Suppressor macrophage (primary cell): Measurements from ENCODE around the gene CERS4.
"Not testable (repeated sequence)": the region's sequence is repeated elsewhere in the genome, so short reads cannot be mapped to it uniquely, and the experiment has no call there.

ENCODE experiments used
- DNase-seq, 4 experiments: peaks; one replicate each; pipeline ENCODE4 v3.0.0-alpha.2; 2020 to 2022

CERS4 gene

DNA sequence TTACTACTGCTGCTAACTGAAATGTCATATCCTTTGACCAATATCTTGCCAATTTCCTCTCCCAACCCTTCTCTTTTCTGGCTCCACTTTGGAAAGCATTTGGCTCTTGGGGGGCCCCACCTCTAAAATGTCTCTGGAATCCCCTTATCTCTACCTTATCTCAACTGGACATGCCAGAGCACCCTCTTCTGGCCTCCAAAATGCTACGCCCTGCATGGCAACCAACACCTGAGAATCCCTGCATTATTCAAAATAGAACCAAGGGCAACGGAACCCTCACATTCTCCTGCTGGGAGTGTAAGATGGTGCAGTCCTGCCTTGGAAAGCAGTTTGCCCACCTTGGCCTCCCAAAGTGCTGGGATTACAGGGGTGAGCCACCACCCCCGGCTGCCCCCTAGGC lies 35.3 kb downstream of the CERS4 start:
- no peak for DNase-seq

DNA sequence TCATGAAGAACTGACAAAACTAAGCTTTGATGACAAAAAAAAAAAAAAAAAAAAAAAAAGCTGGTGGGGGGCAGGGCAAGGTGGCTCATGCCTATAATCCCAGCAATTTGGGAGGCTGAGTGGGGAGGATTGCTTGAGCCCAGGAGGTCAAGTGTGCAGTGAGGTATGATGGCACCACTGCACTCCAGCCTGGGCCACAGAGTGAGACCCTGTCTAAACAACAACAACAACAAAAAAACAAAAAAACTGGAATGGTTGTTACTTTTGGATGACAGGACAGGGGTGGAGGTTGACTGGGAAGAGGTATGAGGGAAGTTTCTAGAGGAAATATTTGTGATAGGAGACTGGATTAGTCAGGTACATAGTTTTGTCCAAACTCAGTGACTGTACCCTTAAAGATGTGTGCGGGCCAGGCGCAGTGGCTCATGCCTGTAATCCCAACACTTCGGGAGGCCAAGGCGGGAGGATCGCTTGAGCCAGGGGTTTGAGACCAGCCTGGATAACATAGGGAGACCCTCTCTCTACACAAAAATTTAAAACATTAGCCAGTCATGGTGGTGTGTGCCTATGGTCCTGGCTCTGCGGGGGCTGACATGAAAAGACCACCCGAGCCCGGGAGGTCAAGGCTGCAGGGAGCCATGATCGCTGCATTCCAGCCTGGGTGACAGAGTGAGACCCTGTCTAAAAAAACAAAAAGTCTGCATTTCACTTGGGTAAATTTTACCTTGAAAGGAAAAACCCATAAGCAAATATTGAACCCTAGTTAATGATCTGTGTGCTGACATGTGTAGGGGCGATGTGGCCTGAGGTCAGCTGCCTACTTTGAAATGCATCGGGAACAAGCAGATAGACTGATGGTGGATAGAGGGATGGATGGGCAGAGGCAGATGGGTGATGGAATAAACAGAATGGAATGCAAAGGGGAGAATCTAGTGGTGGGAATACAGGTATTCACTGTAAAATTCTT lies 37.0 kb downstream of the CERS4 start:
- DNase-seq: no peak

DNA sequence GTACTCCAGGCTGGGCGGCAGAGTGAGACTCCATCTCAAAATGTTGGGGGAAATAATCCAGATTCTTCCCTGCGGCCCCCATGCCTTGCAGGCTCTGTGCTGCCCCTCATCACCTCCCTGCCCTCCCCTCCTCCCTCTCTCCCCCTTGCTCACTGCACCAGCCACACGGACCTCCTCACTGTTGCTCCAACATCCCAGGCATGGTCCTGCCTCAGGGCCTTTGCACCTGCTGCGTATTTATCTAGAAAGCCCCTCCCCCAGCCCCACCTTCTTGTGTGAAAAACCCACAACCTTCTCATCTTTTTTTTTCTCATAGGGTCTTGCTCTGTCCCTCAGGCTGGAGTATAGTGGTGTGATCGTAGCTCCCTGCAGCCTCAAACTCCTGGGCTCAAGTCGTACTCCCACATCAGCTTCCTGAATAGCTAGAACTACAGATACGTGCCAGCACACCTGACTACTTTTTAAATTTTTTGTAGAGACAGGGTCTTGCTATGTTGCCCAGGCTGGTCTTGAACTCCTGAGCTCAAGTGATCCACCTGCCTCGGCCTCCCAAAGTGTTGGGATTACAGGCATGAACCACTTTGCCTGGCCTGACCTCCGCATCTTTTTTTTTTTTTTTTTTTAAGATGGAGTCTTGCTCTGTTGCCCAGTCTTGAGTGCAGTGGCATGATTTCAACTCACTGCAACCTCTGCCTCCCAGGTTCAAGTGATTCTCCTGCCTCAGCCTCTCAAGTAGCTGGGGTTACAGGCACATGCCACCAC lies 38.1 kb downstream of the CERS4 start:
- not testable (repeated sequence) for DNase-seq

DNA sequence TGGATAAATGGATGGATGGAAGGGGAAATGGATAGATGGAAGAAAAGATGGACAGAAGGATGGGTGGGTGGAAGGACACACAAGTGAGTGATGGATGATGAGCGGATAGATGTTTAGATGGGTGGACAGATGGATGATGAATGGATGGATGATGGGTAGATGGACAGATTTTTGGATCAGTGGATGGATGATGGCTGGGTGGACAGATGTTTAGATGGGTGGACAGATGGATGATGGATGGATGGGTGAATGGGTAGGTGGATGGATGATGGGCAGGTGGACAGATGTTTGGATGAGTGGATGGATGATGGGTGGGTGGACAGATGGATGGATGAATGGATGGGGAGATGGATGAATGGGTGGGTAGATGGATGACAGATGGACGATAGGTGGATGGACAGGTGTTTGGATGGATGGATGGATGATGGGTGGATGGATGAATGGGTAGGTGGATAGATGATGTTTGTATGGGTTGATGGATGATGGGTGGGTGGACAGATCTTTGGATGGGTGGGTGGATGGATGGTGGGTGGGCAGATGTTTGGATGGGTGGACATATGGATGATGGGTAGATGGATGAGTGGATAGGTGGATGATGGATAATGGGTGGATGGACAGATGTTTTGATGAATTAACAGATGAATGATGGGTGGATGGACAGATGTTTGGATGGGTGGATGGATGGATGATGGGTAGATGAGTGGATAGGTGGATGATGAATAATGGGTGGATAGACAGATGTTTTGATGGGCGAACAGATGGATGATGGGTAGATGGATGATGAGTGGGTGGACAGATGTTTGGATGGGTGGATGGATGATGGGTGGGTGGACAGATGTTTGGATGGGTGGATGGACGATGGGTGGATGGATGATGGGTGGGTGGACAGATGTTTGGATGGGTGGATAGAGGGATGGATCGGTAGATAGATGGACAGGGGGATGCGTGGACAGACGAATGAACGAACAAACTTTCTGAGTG lies 39.5 kb downstream of the CERS4 start:
- DNase-seq: no peak

- no peak for DNase-seq
Observed at GRCh38 chr19:8250596-8250995, 41.4 kb downstream of the CERS4 start.

DNA sequence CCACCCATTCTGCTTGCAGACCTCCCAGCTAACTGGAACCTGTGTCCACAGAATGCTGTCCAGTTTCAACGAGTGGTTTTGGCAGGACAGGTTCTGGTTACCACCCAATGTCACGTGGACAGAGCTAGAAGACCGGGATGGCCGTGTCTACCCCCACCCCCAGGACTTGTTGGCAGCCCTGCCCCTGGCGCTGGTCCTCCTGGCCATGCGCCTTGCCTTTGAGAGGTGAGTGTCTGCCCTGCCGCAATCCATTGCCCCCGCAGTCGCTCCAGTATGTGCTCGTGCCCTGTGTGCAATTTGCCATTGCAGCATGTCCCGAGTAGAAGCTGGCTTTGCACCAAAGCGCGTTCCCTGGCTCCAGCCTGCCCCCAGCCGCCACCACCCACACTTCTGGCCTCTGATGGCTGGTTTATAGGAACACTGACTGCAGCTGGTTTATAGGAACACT lies 41.9 kb downstream of the CERS4 start:
- DNase-seq: no peak

- peak; percentile 83 to 91 (median 90) for DNase-seq
Observed at GRCh38 chr19:8252922-8253589, 43.9 kb downstream of the CERS4 start.

- DNase-seq: no peak
Observed at GRCh38 chr19:8253678-8254077, 44.5 kb downstream of the CERS4 start.

DNA sequence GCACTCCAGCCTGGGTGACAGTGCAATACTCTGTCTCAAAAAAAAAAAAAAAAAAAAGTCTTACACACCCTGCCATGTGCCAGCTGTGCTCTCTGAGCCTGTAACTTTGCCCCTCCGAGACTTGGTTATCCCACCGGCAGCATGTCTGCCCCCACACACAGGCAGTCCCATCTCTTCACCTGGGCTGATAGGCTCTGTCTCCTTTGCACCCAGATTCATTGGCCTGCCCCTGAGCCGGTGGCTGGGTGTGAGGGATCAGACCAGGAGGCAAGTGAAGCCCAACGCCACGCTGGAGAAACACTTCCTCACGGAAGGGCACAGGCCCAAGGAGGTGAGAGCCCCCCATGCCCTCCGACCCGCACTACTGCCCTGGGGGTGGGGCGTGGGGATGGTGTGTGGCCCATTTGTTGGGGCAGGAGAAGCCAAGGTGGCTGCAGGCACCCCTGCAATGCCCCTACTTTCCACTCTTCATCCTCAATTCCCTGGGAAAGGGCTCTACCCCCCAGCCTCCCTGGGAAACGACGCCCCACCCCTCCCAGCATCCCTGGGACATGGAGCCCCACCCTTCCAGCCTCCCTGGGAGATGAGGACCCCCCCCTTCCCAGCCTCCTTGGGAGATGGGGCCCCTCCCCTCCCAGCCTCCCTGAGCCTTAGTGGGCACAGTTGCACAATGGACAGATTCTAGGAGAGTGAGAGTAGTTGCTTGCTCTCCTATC lies 45.3 kb downstream of the CERS4 start:
- DNase-seq: no peak

DNA sequence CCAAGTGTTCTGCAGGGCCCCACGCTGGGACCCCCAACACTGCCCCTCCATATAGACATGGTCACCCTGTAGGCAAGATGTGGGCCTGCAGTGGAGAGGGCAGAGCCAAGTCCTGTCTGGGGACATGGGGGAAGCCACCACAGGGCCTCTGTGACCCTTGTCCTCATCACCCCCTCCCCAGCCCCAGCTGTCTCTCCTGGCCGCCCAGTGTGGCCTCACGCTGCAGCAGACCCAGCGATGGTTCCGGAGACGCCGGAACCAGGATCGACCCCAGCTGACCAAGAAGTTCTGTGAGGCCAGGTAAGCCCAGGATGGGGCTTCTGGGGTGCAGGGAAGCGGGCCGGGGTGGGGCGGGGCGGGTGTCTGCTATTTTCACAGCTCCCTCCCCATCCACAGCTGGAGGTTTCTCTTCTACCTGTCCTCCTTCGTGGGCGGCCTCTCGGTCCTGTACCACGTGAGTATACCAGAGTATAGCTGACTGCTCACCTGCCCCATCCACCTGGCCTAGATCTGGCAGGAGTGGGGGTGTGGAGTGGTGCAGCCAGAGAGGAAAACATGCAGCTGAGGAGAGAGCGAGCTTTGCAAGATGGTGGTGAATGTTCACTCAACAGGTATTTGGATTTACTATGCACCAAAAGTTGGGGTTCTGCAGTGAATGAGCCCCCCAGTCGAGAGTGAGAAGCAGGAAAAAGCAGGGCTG lies 46.4 kb downstream of the CERS4 start:
- no peak for DNase-seq

- no peak for DNase-seq
Observed at GRCh38 chr19:8256276-8257051, 47.3 kb downstream of the CERS4 start.

DNA sequence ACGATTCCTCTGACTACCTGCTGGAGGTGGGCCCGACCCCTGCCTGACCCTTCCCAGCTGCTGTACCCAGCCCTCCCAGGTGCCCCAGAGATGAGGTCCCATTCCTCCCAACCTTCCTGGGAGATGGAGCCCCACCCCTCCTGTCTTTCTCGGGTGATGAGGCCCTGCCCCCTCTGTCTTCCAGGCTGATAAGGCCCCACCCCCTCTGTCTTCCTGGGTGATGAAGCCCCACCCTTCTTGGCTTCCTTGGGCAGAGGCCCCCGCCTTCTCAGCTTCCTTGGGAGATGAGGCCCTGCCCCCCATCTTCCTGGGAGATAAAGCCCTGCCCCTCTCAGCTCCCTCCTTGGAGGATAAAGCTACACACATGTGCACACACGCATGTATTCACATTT lies 47.9 kb downstream of the CERS4 start:
- DNase-seq: no peak

DNA sequence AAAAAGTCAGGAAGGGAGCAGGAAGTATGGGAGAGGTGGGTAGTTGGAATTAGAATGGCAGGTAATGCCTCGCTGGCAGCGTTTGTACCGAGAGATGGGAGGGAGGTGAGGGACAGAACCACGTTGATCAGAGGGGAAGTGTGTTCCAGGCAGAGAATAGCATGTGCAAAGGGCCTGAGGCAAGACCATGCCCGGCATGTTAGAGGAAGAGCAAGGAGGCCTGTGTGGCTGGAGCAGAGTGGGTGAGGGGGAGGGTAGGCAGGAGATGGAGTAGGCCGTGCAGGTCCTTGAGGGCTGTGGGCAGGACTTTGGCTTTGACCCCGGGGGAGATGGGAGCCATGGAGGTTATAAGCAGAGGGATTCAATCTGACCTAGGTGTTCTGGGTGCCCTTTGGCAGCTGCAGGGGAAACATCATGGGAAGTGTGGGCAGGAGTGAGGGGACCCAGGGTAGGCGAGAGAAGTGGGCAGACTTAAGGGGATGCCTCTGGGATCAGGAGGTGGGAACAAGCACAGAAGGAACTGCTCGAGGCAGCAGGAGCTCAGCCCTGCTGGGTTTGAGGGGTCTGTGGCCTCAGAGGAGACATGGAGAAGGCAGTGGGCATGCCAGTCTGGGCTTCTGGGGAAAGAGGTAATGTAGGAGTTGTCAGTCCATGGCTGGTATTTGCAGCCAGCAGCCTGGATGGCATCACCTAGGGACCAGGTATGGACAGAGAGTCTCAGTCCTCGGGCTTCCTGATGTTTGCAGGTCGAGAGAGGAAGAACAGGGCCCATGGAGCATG lies 50.2 kb downstream of the CERS4 start:
- no peak for DNase-seq

DNA sequence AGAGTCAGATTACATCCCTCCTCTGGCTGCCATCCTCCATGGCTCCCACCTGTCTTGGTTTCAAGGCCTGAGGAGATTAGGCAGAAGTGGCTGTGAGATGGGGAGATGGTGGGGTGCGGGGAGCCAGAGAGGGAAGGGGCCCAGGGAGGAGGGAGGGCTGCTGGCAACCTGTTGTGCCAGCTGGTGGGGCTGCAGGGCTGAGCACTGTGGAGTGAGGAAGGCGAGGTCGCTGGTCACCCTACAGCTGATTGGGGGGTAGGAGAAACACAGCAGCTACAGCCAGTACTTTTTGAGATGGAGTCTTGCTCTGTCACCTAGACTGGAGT lies 50.7 kb downstream of the CERS4 start:
- DNase-seq: no peak

DNA sequence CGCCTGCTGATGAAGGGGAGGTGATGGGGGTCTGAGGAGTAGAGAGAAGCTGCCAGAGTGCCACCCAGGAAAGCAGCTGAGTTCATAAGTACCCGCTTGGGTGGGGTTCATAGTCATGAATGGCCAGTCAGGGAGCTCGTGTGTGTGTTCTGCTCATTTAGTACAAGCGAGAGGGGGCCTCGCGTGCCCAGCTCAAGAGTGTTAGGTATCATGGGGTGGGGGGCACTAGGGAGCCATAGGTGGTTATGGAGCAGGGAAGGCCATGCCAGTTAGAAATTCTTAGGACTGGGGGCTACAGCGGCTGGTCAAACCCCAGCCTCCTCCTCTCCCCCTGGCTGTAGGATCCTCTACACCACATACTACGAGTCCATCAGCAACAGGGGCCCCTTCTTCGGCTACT lies 52.2 kb downstream of the CERS4 start:
- DNase-seq: no peak

- no peak for DNase-seq
Observed at GRCh38 chr19:8261881-8262280, 52.7 kb downstream of the CERS4 start.

- DNase-seq: no peak
Observed at GRCh38 chr19:8262431-8262830, 53.3 kb downstream of the CERS4 start.

DNA sequence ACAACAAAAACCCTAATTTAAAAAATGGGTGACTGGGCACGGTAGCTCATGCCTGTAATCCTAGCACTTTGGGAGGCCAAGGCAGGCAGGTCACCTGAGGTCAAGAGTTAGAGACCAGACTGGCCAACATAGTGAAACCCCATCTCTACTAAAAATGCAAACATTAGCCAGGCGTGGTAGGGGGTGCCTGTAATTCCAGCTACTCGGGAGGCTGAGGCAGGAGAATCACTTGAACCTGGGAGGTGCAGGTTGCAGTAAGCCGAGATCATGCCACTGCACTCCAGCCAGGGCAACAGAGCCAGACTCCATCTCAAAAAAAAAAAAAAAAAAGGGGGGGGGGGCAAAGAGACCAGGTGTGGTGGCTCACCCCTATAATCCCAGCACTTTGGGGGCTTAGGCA lies 55.1 kb downstream of the CERS4 start:
- DNase-seq: not testable (repeated sequence)

GRCh38 chr19:8265872-8266271 lies 56.7 kb downstream of the CERS4 start:
- DNase-seq: no peak
